GM23248 (cell line): Measurements from ENCODE around the gene CDC123.

Experiments
- EZH2 ChIP-seq: fragments of 200-600 bp; sonication (generic); IDR thresholded peaks from 2 replicates; pipeline ENCODE4 v1.6.1; 2018; ENCODE audit warnings: antibody characterized with exemption, mild to moderate bottlenecking; ENCODE audit not compliant: insufficient read depth, poor library complexity, severe bottlenecking
- EZH2phosphoT487 ChIP-seq: fragments of 200-600 bp; sonication (generic); IDR thresholded peaks from 2 replicates; pipeline ENCODE4 v1.6.1; 2018; ENCODE audit warnings: antibody characterized with exemption, moderate library complexity, mild to moderate bottlenecking, low read depth; ENCODE audit not compliant: insufficient read depth

GRCh38 chr10:12205082-12205481, 9.1 kb downstream of the CDC123 start:
- TF ChIP-seq EZH2 (no peak), EZH2phosphoT487 (no peak)
